Esophagus squamous epithelium (tissue), 4 donors: ENCODE results near the gene DDX23.

Experiments used
- CTCF ChIP-seq, 6 experiments: fragments of 450-650 bp in 4 of 6; fragments of 200-600 bp in 2 of 6; sonication (generic) in 2 of 6; IDR thresholded peaks; one replicate each; pipeline ENCODE4 v1.5.1; 2016 to 2019; ENCODE audit warnings: antibody characterized with exemption in 6 of 6, mild to moderate bottlenecking in 4 of 6, moderate library complexity in 4 of 6
- POLR2A ChIP-seq, 4 donors: fragments of 450-650 bp; IDR thresholded peaks; one replicate each; pipeline ENCODE4 v1.6.1; 2017; ENCODE audit warnings: antibody characterized with exemption in 4 of 4, mild to moderate bottlenecking in 4 of 4, moderate library complexity in 3 of 4

DNA sequence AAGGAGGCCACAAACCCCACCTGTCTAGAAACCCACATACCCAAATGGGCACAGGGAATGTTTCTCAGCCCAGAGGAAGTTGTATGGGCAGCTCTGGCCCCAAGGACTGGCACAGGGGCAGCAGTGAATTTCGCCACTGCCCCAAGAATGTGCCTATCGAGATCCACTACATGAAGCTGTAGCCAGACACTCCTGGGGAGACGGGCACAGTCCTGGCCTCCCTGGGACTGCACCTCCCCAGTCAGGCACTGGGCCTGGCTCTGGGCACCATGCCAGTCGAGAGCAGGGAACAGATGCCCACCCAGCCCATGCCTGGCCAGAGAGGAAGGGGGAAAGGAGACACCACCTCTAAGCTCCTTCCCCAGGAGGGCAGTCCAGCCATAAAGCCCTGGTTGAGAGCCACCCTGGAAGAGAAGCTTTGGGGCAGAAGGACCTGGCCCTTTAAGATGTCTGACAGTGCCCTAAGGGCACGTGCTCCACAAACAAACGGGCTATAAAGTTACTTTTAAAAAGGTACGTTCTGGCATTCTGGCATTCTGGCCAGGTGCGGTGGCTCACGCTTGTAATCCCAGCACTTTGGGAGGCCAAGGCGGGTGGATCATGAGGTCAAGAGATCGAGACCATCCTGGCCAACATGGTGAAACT is 71.5 kb downstream of the DDX23 start:
- TF ChIP-seq POLR2A (IDR thresholded peaks at IDR 0.05), result no peak
- no peak for TF ChIP-seq CTCF (IDR thresholded peaks at IDR 0.05)
